HUES6 (cell line): ENCODE results near the gene POLDIP3.

Experiments used
- H3K27ac ChIP-seq: 2 replicates; pipeline ENCODE4 v1.7.0; 2013; ENCODE audit warnings: low read depth, mild to moderate bottlenecking, low read length, inconsistent platforms
- H3K27me3 ChIP-seq: 2 replicates; pipeline ENCODE4 v1.6.1; 2013; ENCODE audit warnings: low read length; ENCODE audit not compliant: control insufficient read depth, insufficient read depth
- H3K36me3 ChIP-seq: 2 replicates; pipeline ENCODE4 v1.6.1; 2013; ENCODE audit warnings: low read length; ENCODE audit not compliant: control insufficient read depth, insufficient read depth
- H3K4me1 ChIP-seq: 2 replicates; pipeline ENCODE4 v1.6.1; 2013; ENCODE audit warnings: low read length; ENCODE audit not compliant: control insufficient read depth, insufficient read depth
- H3K4me3 ChIP-seq: 2 replicates; pipeline ENCODE4 v1.5.1; 2013; ENCODE audit warnings: low read depth, low read length
- H3K9ac ChIP-seq: one replicate; pipeline ENCODE4 v1.6.1; 2013; ENCODE audit warnings: mild to moderate bottlenecking, low read length
- H3K9me3 ChIP-seq: 2 replicates; pipeline ENCODE4 v1.6.1; 2013; ENCODE audit warnings: low read depth, low read length; ENCODE audit not compliant: control insufficient read depth, insufficient read depth

The POLDIP3 gene

GRCh38 chr22:42602470-42602869, 12.2 kb downstream of the POLDIP3 start:
- H3K4me3 ChIP-seq: no peak overlapping the region
- H3K36me3 ChIP-seq: peaks cover 68% of the 10 kb centered on the region
- H3K4me1 ChIP-seq: no peaks in the 10 kb centered on the region
- H3K27ac ChIP-seq: no peak overlapping the region
- no peaks in the 10 kb centered on the region; the same call in 1 of the 2 replicates for H3K9me3 ChIP-seq
- no peaks in the 10 kb centered on the region for H3K27me3 ChIP-seq
- H3K9ac ChIP-seq: no peak overlapping the region

GRCh38 chr22:42601879-42602465, 12.7 kb downstream of the POLDIP3 start:
- no peak overlapping the region for H3K27ac ChIP-seq

GRCh38 chr22:42596863-42597530, 17.7 kb downstream of the POLDIP3 start:
- no peak overlapping the region for H3K27ac ChIP-seq
- peaks cover 88% of the 10 kb centered on the region for H3K36me3 ChIP-seq
- no peaks in the 10 kb centered on the region for H3K9me3 ChIP-seq
- H3K27me3 ChIP-seq: no peaks in the 10 kb centered on the region
- no peak overlapping the region for H3K9ac ChIP-seq
- no peak overlapping the region for H3K4me3 ChIP-seq
- no peaks in the 10 kb centered on the region for H3K4me1 ChIP-seq

More at GRCh38 chr22:42601879-42602465, 12.7 kb downstream of the POLDIP3 start:
- H3K9me3 ChIP-seq: no peaks in the 10 kb centered on the region; the same call in 1 of the 2 replicates
- H3K9ac ChIP-seq: no peak overlapping the region
- H3K4me3 ChIP-seq: no peak overlapping the region
- H3K4me1 ChIP-seq: no peaks in the 10 kb centered on the region
- H3K36me3 ChIP-seq: peaks cover 73% of the 10 kb centered on the region
- H3K27me3 ChIP-seq: no peaks in the 10 kb centered on the region

GRCh38 chr22:42596336-42596735, 18.3 kb downstream of the POLDIP3 start:
- Histone ChIP-seq H3K4me1 (no peaks in the 10 kb centered on the region), H3K27ac (no peak overlapping the region), H3K9ac (no peak overlapping the region), H3K9me3 (no peaks in the 10 kb centered on the region), H3K27me3 (no peaks in the 10 kb centered on the region), H3K36me3 (peaks cover 90% of the 10 kb centered on the region), H3K4me3 (no peak overlapping the region)

GRCh38 chr22:42595434-42595833, 19.2 kb downstream of the POLDIP3 start:
- no peak overlapping the region for H3K4me3 ChIP-seq
- H3K9ac ChIP-seq: no peak overlapping the region
- H3K4me1 ChIP-seq: no peaks in the 10 kb centered on the region
- H3K9me3 ChIP-seq: no peaks in the 10 kb centered on the region
- peaks cover 91% of the 10 kb centered on the region for H3K36me3 ChIP-seq
- no peaks in the 10 kb centered on the region for H3K27me3 ChIP-seq
- no peak overlapping the region for H3K27ac ChIP-seq

- peaks cover 93% of the 10 kb centered on the region for H3K36me3 ChIP-seq
- H3K27ac ChIP-seq: no peak overlapping the region
- H3K4me1 ChIP-seq: no peaks in the 10 kb centered on the region
- no peaks in the 10 kb centered on the region for H3K27me3 ChIP-seq
- no peaks in the 10 kb centered on the region for H3K9me3 ChIP-seq
- H3K4me3 ChIP-seq: no peak overlapping the region
- no peak overlapping the region for H3K9ac ChIP-seq
Measured at GRCh38 chr22:42591987-42592386, 22.7 kb downstream of the POLDIP3 start.

- Histone ChIP-seq H3K9ac (no peak overlapping the region), H3K36me3 (peaks cover 93% of the 10 kb centered on the region), H3K27ac (no peak overlapping the region), H3K4me3 (no peak overlapping the region), H3K27me3 (no peaks in the 10 kb centered on the region), H3K4me1 (no peaks in the 10 kb centered on the region), H3K9me3 (no peaks in the 10 kb centered on the region)
Measured at GRCh38 chr22:42587588-42588175, 27.0 kb downstream of the POLDIP3 start.

GRCh38 chr22:42586381-42586780, 28.3 kb downstream of the POLDIP3 start:
- no peaks in the 10 kb centered on the region for H3K9me3 ChIP-seq
- no peak overlapping the region for H3K9ac ChIP-seq
- H3K27ac ChIP-seq: no peak overlapping the region
- H3K4me1 ChIP-seq: peaks cover 6% of the 10 kb centered on the region; the same call in 1 of the 2 replicates
- H3K36me3 ChIP-seq: peaks cover 80% of the 10 kb centered on the region
- H3K4me3 ChIP-seq: no peak overlapping the region
- no peaks in the 10 kb centered on the region for H3K27me3 ChIP-seq

- Histone ChIP-seq H3K4me3 (no peak overlapping the region), H3K4me1 (peaks cover 6% of the 10 kb centered on the region; the same call in 1 of the 2 replicates), H3K9ac (no peak overlapping the region), H3K27ac (no peak overlapping the region), H3K27me3 (no peaks in the 10 kb centered on the region), H3K36me3 (peaks cover 70% of the 10 kb centered on the region), H3K9me3 (no peaks in the 10 kb centered on the region)
Measured at GRCh38 chr22:42585096-42585495, 29.6 kb downstream of the POLDIP3 start.

GRCh38 chr22:42584364-42584940, 30.2 kb downstream of the POLDIP3 start:
- no peak overlapping the region for H3K4me3 ChIP-seq
- peaks cover 6% of the 10 kb centered on the region; the same call in 1 of the 2 replicates for H3K4me1 ChIP-seq
- H3K9ac ChIP-seq: no peak overlapping the region
- H3K9me3 ChIP-seq: no peaks in the 10 kb centered on the region
- peaks cover 69% of the 10 kb centered on the region for H3K36me3 ChIP-seq
- no peak overlapping the region for H3K27ac ChIP-seq
- H3K27me3 ChIP-seq: no peaks in the 10 kb centered on the region

GRCh38 chr22:42582987-42583386, 31.7 kb downstream of the POLDIP3 start:
- H3K4me1 ChIP-seq: peaks cover 6% of the 10 kb centered on the region; the same call in 1 of the 2 replicates
- no peak overlapping the region for H3K9ac ChIP-seq
- H3K27ac ChIP-seq: no peak overlapping the region
- no peaks in the 10 kb centered on the region for H3K9me3 ChIP-seq
- no peaks in the 10 kb centered on the region for H3K27me3 ChIP-seq
- no peak overlapping the region for H3K4me3 ChIP-seq
- peaks cover 67% of the 10 kb centered on the region for H3K36me3 ChIP-seq
